ENCODE data around the gene KIAA1328.

The KIAA1328 gene

GRCh38 chr18:37218022-37218590 lies 389.2 kb downstream of the KIAA1328 start:
- DNase-seq (ENCODE audit: low read depth in 2 of 2), result no peak

- no peak for DNase-seq (ENCODE audit: low read depth in 2 of 2)
Measured at GRCh38 chr18:37219257-37219656, 390.3 kb downstream of the KIAA1328 start.

GRCh38 chr18:37222354-37222998 lies 393.5 kb downstream of the KIAA1328 start:
- no peak for DNase-seq (ENCODE audit: low read depth in 2 of 2)

GRCh38 chr18:37222999-37223378 lies 394.1 kb downstream of the KIAA1328 start:
- no peak for DNase-seq (ENCODE audit: low read depth in 2 of 2)

GRCh38 chr18:37225279-37225678 lies 396.4 kb downstream of the KIAA1328 start:
- DNase-seq (ENCODE audit: low read depth in 2 of 2), result no peak

- no peak for DNase-seq (ENCODE audit: low read depth in 2 of 2)
Measured at GRCh38 chr18:37230768-37231167, 401.8 kb downstream of the KIAA1328 start.

- no peak for DNase-seq (ENCODE audit: low read depth in 2 of 2)
Measured at GRCh38 chr18:37231251-37231650, 402.3 kb downstream of the KIAA1328 start.

- DNase-seq (ENCODE audit: low read depth in 2 of 2), result no peak
Measured at GRCh38 chr18:37235583-37235982, 406.7 kb downstream of the KIAA1328 start.

GRCh38 chr18:37238282-37239108 lies 409.6 kb downstream of the KIAA1328 start:
- DNase-seq (ENCODE audit: low read depth in 2 of 2), result no peak

GRCh38 chr18:37242091-37242490 lies 413.2 kb downstream of the KIAA1328 start:
- DNase-seq (ENCODE audit: low read depth in 2 of 2), result no peak

- no peak for DNase-seq (ENCODE audit: low read depth in 2 of 2)
Measured at GRCh38 chr18:37242826-37243560, 414.1 kb downstream of the KIAA1328 start.

- DNase-seq (ENCODE audit: low read depth in 2 of 2), result no peak
Measured at GRCh38 chr18:37243741-37244140, 414.8 kb downstream of the KIAA1328 start.

GRCh38 chr18:37244618-37245017 lies 415.7 kb downstream of the KIAA1328 start:
- DNase-seq (ENCODE audit: low read depth in 2 of 2), result no peak

GRCh38 chr18:37246779-37247340 lies 417.9 kb downstream of the KIAA1328 start:
- DNase-seq (ENCODE audit: low read depth in 2 of 2), result no peak

- DNase-seq (ENCODE audit: low read depth in 2 of 2), result no peak
Measured at GRCh38 chr18:37247497-37248161, 418.7 kb downstream of the KIAA1328 start.

- no peak for DNase-seq (ENCODE audit: low read depth in 2 of 2)
Measured at GRCh38 chr18:37248281-37248680, 419.4 kb downstream of the KIAA1328 start.

- no peak for DNase-seq (ENCODE audit: low read depth in 2 of 2)
Measured at GRCh38 chr18:37249171-37249886, 420.4 kb downstream of the KIAA1328 start.

GRCh38 chr18:37249895-37250618 lies 421.1 kb downstream of the KIAA1328 start:
- DNase-seq (ENCODE audit: low read depth in 2 of 2), result no peak

GRCh38 chr18:37251679-37252078 lies 422.8 kb downstream of the KIAA1328 start:
- no peak for DNase-seq (ENCODE audit: low read depth in 2 of 2)

- no peak for DNase-seq (ENCODE audit: low read depth in 2 of 2)
Measured at GRCh38 chr18:37252342-37252741, 423.4 kb downstream of the KIAA1328 start.
